ENCODE results near the gene NAGLU.

DNA sequence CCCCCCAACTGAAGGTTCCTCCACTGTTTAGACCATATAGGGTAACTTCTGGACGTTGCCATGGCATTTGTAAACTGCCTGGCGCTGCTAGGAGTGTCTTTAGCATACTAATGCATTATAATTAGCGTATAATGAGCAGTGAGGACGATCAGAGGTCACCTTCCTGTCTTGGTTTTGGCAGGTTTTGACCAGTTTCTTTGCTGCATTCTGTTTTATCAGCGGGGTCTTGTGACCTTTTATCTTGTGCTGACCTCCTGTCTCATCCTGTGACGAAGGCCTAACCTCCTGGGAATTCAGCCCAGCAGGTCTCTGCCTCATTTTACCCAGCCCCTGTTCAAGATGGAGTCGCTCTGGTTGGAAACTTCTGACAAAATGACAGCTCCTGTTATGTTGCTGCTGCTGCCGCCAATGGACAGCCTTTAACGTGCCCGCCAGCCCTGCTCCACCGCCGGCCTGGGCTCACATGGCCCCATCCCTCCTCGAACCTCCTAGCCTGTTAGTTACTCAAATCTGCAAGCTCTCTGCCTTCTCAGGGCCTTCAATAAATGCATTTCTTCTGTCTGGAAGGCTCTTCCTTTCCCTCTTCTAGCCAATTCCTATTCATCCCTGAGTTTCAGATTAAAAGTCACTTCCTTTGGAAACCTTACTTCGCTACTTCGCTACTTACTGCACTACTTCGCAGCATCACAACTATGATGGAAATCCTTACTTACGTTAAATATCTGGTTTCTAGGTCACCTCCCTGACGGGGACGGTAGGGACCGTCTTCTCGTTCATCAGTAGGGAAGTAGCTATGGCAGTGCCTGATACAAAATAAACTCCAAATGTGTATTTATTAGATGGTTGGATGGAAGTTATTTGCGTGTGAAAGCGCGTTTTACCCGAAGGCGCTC, 640 bp upstream of the NAGLU start:
- TF ChIP-seq, protein P1, sequence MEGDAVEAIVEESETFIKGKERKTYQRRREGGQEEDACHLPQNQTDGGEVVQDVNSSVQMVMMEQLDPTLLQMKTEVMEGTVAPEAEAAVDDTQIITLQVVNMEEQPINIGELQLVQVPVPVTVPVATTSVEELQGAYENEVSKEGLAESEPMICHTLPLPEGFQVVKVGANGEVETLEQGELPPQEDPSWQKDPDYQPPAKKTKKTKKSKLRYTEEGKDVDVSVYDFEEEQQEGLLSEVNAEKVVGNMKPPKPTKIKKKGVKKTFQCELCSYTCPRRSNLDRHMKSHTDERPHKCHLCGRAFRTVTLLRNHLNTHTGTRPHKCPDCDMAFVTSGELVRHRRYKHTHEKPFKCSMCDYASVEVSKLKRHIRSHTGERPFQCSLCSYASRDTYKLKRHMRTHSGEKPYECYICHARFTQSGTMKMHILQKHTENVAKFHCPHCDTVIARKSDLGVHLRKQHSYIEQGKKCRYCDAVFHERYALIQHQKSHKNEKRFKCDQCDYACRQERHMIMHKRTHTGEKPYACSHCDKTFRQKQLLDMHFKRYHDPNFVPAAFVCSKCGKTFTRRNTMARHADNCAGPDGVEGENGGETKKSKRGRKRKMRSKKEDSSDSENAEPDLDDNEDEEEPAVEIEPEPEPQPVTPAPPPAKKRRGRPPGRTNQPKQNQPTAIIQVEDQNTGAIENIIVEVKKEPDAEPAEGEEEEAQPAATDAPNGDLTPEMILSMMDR (IDR thresholded peaks at IDR 0.05), result no peak
- TF ChIP-seq ZFX (IDR thresholded peaks at IDR 0.05; ENCODE audit: borderline replicate concordance), result no peak
